ENCODE data around the gene FKBP10.

DNA sequence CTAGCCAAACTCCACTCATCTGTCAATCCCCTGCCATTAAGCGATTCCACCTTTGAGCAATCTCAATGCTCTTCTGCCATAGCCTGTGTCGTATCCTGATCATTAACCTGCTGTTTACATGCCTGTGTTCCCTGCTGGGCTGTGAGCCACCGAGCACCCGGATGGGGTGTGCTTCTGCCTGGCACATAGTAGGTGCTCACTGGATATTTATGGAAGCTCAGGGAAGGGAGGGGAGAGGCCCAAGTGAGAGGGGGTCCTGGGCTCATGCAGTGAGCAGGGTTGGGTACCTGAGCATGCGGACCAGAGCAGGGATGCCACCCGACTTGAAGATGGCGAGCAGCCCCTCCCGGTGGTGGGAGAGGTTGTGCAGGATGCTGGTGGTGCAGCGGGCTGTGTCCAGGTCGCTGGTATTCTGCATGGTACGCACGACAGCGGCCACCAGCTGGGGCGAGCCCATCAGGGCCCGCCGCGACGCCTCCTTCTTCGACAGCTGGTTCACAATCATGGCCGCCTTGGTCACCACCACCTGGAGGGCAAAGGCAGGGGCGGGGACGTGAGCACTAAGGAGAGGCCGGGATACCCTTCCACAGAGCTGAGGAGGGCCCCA lies 44.0 kb upstream of the FKBP10 start:
- TF ChIP-seq POLR2AphosphoS5 (IDR thresholded peaks at IDR 0.05; ENCODE audit: low read depth, low read length) (no peak), POLR2A (IDR thresholded peaks at IDR 0.05; ENCODE audit: low read depth, low read length) (no peak), TAF1 (IDR thresholded peaks at IDR 0.05; ENCODE audit: borderline replicate concordance, low read depth, low read length) (no peak)
